CD1c-positive myeloid dendritic cell (primary cell): ENCODE data around the gene MDM2.
"Not testable (repeated sequence)": the region's sequence is repeated elsewhere in the genome, so short reads cannot be mapped to it uniquely, and the experiment has no call there.

Source experiments
- DNase-seq: peaks from one replicate; pipeline ENCODE4 v3.0.0-alpha.2; 2016; ENCODE audit errors: extremely low spot score

Gene MDM2

GRCh38 chr12:68785823-68786222 is 22.2 kb upstream of the MDM2 start:
- DNase-seq, result no peak

- no peak for DNase-seq
Measured at GRCh38 chr12:68786929-68787328, 21.0 kb upstream of the MDM2 start.

GRCh38 chr12:68788554-68789143 is 19.3 kb upstream of the MDM2 start:
- DNase-seq, result no peak

GRCh38 chr12:68789144-68789878 is 18.7 kb upstream of the MDM2 start:
- DNase-seq, result no peak

DNA sequence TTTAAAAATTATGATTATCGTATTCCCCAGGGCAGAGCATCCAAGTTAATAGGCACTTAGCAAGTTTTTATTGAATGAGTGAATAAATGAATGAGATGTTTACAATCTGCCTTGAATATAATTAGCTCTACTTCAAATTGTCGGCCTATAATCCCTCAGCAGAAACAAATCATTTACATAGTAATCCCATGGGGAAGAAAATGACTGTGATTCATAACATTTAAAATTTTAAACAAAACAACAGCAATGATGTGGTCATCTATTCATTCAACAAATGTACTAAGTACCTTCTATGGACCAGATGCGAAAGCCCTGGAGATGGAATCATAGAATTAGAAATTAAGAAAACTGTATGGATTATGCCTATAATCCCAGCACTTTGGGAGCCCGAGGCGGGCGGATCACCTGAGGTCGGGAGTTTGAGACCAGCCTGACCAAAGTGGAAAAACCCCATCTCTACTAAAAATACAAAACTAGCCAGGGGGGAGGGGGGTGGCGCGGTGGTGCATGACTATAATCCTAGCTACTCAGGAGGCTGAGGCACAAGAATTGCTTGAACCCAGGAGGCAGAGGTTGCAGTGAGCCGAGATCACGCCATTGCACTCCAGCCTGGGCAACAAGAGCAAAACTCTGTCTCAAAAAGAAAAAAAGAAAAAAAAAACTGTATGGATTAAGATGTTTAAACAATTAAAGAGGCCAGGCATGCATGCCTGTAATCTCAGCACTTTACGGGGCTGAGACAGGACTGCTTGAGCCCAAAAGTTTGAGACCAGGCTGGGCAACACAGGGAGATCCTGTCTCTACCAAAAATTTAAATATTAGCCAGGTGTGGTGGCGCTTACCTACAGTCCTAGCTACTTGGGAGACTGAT is 17.7 kb upstream of the MDM2 start:
- no peak for DNase-seq

- DNase-seq, result no peak
Measured at GRCh38 chr12:68790952-68791234, 17.1 kb upstream of the MDM2 start.

- DNase-seq, result no peak
Measured at GRCh38 chr12:68791897-68792481, 16.0 kb upstream of the MDM2 start.

DNA sequence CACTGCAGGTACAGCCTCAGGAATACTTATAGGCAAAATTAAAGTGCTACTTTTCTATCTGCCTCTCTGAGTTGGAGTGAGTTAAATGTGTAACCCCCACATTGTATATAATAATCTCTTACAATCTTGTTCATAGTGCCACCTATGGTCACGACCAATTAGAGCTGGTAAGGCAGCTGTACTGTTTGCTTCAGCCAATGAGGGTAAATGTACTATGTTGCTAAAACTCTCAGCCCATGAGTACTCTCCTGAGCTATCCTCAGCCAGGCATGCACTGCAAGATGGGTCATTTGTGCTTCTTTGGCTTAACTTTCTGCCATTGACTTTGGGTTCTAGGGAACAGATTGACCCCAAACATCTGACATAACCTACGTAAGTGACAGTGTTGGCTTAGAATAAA is 15.0 kb upstream of the MDM2 start:
- peak; percentile 58 for DNase-seq

DNA sequence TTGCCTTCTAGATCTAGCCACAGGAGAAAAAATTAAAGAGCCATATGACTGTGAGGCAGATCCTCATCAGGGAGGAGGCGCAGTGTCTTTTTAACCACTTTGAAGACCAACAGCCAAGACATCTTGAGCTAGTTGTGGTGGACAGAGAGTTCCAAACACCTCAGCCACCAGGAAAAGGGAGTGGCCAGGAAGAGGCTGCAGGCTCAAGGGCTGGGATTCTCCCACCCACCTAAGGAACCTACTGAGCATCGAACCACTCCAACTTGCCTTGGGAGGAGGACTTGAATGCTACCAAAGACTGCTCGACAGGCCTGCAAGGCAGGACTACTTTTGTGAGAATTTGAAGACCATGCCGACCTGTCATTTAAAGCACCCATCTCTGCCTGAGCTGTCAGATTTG is 14.5 kb upstream of the MDM2 start:
- DNase-seq, result no peak

DNA sequence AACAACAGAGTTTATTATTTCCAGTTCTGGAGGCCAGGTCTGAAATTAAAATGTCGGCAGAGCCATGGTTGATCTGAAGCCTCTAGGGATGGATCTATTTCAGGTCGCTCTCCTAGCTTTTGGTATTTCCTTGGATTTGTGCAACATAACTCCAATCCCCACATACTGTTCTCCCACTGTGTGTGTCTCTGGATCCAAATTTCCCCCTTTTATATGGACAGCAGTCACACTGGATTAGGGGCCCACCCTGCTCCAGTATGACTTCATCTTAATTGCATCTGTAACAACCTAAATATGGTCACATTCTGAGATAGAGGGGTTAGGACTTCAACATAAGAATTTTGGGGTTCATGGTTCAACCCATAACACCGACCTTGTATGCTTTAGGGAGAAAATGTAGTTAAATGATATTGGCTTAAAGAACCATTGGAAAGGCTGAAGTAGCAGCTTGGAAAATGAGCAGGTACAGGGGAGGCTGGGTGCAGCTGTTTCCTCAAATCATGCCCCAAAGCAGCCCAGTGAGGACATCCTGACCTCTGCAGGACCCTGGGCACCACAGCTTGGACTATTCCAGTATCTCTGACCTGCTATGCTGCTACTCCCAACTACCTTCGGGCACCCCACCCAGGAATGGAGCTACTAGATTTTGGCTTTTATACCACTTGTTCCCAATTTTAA is 13.9 kb upstream of the MDM2 start:
- DNase-seq, result no peak

DNA sequence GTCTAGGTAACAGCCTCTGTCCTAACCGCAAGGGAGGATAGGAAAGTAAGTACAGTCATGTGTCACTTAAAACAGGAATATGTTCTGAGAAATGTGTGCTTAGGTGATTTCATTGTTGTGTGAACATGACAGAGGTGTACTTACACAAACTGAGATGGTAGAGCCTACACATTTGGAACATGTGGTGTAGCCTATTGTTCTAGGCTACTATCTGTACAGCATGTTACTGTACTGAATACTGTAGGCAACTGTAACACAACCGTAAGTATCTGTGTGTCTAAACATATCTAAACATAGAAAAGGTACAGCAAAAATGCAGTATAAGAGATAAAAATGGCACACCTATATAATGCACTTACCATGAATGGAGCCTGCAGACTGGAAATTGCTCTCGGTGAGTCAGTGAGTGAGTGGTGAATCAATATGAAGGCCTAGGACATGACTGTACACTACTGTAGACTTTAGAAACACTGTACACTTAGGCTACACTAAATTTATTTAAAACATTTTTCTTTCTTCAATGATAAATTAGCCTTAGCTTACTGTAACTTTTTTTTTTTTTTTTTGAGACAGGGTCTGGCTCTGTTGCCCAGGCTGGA is 13.2 kb upstream of the MDM2 start:
- no peak for DNase-seq

DNA sequence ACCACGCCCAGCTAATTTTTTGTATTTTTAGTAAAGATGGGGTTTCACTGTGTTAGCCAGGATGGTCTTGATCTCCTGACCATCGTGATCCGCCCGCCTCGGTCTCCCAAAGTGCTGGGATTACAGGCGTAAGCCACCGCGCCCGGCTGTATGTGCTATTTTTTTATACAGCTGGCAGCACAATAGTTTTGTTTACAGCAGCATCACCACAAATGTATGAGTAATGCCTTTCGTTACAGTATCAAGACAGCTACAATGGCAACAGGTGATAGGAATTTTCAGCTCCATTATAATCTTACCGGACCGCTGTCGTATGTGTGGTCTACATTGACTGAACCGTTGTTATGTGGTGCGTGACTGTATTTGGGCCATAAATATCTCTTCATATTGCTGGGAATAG is 11.6 kb upstream of the MDM2 start:
- no peak for DNase-seq

DNA sequence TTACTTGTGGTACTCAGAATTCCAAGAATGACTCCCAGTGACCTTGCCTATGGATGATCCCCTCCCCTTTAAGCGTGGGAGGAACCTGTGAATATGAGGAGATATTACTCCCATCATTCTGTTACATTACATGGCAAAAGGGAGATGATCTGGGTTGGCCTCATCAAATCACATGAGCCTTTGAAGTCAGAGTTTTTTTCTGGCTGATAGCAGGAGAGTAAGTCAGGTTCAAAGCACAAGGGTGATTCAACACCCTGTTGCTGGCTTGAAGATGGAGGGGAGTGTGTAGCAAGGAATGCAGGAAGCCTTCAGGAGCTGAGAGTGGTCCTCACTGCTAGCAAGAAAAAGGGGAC is 9.1 kb upstream of the MDM2 start:
- no peak for DNase-seq

DNA sequence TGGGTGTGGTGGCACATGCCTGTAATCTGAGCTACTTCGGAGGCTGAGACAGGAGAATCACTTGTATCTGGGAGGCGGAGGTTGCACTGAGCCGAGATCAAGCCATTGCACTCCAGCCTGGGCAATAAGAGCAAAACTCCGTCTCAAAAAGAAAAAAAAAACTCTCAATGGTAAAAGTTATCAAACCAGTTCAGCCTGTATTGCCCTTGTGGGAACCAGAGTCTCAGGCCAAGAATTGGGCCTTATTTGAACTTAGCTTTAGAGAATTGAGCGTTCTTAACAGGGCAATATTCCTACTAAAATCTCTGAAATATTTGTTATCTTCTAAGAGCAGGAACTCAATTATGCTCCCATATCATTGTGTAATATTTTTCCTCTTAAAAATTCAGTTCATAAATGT is 7.7 kb upstream of the MDM2 start:
- DNase-seq, result no peak

GRCh38 chr12:68801124-68801523 is 6.9 kb upstream of the MDM2 start:
- DNase-seq, result not testable (repeated sequence)

GRCh38 chr12:68802372-68802745 is 5.6 kb upstream of the MDM2 start:
- DNase-seq, result not testable (repeated sequence)

DNA sequence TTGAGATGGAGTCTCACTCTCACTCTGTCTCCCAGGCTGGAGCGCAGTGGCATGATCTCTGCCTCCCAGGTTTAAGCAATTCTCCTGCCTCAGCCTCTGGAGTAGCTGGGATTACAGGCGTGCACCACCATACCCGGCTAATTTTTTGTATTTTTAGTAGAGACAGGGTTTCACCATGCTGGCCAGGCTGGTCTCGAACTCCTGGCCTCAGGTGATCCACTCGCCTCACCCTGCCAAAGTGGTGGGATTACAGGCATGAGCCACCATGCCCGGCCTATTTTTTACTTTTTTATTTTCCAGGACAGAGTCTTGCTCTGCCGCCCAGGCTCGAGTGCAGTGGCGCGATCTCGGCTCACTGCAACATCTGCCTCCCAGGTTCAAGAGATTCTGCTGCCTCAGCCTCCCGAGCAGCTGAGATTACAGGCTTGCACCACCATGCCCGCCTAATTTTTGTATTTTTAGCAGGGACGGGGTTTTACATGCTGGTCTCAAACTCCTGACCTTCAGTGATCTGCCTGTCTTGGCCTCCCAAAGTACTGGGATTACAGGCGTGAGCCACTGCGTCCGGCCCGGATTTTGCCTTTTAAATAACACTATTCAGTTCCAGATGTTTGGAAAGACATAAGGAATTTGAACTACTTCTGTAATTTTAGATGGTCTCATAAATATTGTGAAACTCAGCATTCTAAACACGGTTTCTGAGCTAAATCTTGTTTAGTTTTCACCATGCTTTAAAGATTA is 4.9 kb upstream of the MDM2 start:
- not testable (repeated sequence) for DNase-seq

GRCh38 chr12:68803948-68804656 is 3.9 kb upstream of the MDM2 start:
- no peak for DNase-seq

GRCh38 chr12:68804657-68805591 is 3.1 kb upstream of the MDM2 start:
- DNase-seq, result no peak
